HG03521 (cell line): Measurements from ENCODE around the gene MPPED1.

Experiments used
- ATAC-seq: cut with Tn5 transposase; IDR thresholded peaks from one replicate; pipeline ENCODE4 v1.9.1; 2021; ENCODE audit warnings: mild to moderate bottlenecking, moderate library complexity; ENCODE audit not compliant: unreplicated experiment

Gene MPPED1

GRCh38 chr22:43411869-43412807 lies at the start of gene MPPED1:
Gene MPPED1 (plus strand): TSS chr22:43412014. CDS start chr22:43424986, 12,972 bp downstream.
- ATAC-seq = no peak

GRCh38 chr22:43363315-43364168 lies 48.3 kb upstream of the MPPED1 start:
- ATAC-seq = no peak

- ATAC-seq = no peak
Measured at GRCh38 chr22:43364169-43364435, 47.7 kb upstream of the MPPED1 start.

- ATAC-seq = no peak
Measured at GRCh38 chr22:43365715-43366440, 45.9 kb upstream of the MPPED1 start.

- no peak for ATAC-seq
Measured at GRCh38 chr22:43370036-43370435, 41.8 kb upstream of the MPPED1 start.

- ATAC-seq = no peak
Measured at GRCh38 chr22:43375951-43376455, 35.8 kb upstream of the MPPED1 start.

- ATAC-seq = no peak
Measured at GRCh38 chr22:43376765-43377547, 34.9 kb upstream of the MPPED1 start.

GRCh38 chr22:43377548-43377895 lies 34.3 kb upstream of the MPPED1 start:
- no peak for ATAC-seq

- no peak for ATAC-seq
Measured at GRCh38 chr22:43377896-43378704, 33.7 kb upstream of the MPPED1 start.

- ATAC-seq = no peak
Measured at GRCh38 chr22:43381693-43382092, 30.1 kb upstream of the MPPED1 start.

- ATAC-seq = no peak
Measured at GRCh38 chr22:43384863-43385262, 27.0 kb upstream of the MPPED1 start.

- no peak for ATAC-seq
Measured at GRCh38 chr22:43385770-43386641, 25.8 kb upstream of the MPPED1 start.

GRCh38 chr22:43387815-43388214 lies 24.0 kb upstream of the MPPED1 start:
- no peak for ATAC-seq

- ATAC-seq = no peak
Measured at GRCh38 chr22:43388420-43388851, 23.4 kb upstream of the MPPED1 start.

- no peak for ATAC-seq
Measured at GRCh38 chr22:43389227-43389836, 22.5 kb upstream of the MPPED1 start.

GRCh38 chr22:43390166-43390565 lies 21.6 kb upstream of the MPPED1 start:
- ATAC-seq = no peak

- no peak for ATAC-seq
Measured at GRCh38 chr22:43390872-43391271, 20.9 kb upstream of the MPPED1 start.

GRCh38 chr22:43391306-43391705 lies 20.5 kb upstream of the MPPED1 start:
- ATAC-seq = no peak
